GM21390 (cell line): Measurements from ENCODE around the gene LRMDA.

ENCODE experiments used
- ATAC-seq: cut with Tn5 transposase; IDR thresholded peaks from one replicate; pipeline ENCODE4 v1.9.1; 2021; ENCODE audit not compliant: unreplicated experiment

LRMDA gene

DNA sequence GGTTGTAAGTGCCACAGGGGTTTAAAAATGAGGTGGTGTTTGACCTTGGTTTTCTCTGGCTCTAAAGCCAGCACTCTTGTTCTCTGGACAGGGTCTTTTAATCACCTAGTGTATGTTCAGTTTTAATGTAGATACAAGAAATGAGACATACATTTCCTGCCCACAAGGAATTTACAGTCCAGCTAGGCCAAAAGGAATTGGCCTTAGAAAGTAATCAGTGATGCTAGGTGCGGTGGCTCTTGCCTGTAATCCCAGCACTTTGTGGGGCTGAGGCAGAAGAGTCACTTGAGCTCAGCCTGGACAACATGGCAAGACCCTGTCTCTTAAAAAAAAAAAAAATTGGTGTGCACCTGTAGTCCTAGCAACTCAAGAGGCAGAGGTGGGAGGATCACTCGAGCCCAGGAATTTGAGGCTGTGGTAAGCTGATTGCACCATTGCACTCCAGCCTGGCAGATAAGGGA, 100.2 kb downstream of the LRMDA start:
- no peak for ATAC-seq

DNA sequence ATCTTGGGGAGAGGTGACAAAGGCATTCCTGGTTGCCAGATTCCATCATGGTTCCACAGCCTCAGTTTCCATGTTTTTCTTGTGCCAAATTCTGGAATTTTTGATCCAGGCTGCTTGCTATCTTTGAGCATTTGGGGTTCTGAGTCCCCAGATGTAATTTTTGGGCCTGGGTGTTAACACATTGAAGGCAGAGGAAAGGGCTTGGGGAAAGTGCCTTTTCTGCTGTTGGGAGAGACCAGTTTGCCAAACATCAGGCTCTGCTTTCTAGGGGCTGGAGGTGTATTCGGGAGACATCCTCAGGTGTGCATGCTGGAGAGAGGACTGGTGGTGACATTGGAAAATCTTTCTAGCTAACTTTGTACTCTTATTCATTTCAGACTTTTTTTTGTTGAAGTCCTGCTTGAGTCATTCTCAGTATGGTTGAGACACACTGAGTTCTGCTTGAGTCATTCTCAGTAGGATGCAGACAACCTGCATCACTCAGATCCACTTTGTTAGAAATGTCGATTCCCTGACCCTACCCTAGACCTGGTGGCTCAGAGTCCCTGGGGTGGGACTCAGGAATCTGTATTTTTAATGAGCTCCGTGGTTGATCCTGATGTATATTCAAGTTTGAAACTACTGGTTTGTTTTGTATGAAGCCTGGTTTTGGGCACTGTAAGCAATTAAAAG, 101.0 kb downstream of the LRMDA start:
- no peak for ATAC-seq

DNA sequence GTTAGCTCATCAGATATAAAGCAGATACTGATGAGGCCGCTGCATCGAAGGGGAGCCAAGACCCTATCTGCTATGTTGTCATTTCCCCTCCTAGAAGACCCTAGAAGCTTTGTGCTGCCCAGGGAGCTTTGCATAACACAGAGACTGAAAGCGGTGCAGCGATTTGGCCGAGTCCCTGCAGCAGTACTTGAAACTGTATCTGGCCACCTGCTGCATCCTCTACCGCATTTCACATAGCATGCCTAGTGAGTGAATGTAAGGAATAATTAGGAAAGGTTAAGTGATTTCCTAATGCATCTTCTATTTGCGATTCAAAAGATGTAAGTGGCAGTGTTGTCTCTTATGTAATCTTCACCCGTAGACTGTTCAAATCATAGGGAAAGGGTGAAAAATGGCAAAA, 106.7 kb downstream of the LRMDA start:
- no peak for ATAC-seq

DNA sequence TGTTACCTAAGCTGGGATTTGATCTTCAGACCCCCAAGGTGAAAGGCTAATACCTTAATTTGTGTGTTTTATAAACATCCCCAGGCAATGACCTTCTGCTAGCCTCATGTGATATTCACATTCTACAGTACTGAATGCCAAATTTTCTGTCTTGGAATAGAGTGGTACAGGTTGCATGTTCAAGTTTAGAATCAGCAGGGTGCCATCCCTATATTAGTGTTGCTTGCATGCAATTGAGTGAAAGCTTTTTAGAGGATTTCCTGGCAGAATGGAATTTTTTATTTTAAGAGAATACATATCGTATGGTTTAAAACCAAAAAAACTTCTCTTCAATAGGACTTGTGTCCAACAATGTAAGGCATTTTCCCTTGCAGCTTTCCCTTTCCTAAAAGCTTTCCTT, 107.3 kb downstream of the LRMDA start:
- no peak for ATAC-seq

DNA sequence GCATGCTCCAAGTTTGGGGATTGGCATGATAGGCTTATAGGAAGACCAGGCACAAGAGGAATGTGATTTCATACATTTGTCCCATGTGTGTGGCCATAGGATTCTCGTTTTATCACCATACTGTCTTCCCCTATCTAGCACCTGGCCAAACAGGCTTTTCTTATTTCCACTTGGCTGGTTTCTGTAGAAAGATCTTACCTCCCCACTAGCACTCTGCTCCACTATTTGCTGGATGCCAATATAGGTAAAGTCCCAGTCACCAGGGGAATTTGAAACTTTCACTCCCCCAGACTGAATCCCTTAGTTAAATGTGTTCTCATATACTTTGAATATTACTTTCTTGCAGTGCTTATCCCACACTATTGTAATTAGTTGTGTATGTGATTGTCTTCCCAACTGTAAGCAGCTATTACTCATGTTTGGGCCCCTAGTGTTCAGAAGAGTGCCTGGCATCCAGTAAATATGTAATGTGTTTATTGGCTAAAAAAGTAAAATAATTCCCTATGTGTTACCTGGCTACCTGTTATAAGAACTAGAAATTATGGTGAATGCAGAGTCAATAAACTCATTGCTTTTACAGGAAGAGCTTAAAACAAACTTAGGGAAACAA, 109.0 kb downstream of the LRMDA start:
- ATAC-seq, result no peak

DNA sequence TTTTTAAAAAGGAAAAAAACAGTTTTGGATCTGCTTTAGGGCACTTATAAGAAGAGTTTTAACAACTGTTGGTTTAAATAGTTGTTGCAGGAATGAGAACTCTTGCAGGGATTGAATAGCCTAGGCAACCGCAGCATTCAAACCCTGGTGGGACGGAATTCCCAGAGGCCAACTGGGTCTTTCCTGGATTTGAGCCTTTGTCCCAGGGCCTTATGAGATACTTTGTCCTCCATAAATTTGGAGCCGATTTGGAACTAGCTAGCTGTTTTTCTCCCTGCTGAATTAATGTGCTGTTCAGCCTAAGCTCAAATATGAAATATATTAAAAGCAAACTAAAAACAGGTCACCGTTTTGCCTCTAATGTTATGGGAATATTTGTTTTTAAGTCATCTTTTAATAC, 109.6 kb downstream of the LRMDA start:
- ATAC-seq, result no peak

DNA sequence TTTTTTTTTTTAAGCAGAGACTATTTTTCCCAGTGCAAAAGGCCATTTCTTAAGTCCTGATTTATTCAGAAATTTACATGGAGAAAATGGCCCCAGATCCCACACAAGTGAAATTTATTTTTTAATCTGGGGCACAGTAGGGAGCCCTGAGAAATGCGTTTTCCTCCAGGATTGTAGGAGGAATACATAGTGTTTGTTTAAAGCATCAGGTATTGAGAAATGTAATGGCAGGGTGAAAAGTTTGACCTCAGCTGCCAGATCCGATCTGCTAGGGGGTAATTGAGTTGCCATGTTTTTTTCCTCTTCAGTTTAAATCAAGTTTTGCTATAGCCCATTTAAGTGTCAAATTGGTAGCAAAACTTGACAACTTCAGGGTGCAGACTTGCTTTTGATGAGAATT, 110.0 kb downstream of the LRMDA start:
- ATAC-seq, result no peak

DNA sequence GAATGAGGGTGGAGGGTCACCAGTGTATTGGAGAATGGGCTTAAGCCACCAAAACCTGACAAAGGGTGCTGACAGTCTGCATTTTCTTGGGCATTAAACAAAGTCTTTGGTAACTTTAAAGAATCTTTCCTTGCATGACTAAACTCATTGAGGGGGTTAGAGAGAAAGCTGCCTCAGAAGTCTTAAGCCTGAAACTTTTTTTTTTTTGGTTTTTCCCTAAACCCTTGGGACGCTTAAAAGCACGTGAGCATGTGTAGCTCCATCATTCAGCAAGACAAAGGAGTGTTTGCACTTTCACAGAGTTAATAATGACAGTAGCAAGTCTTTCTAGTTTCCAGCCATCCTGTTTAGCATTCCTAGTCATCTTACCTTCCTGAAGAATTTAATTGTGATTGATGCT, 110.7 kb downstream of the LRMDA start:
- no peak for ATAC-seq

DNA sequence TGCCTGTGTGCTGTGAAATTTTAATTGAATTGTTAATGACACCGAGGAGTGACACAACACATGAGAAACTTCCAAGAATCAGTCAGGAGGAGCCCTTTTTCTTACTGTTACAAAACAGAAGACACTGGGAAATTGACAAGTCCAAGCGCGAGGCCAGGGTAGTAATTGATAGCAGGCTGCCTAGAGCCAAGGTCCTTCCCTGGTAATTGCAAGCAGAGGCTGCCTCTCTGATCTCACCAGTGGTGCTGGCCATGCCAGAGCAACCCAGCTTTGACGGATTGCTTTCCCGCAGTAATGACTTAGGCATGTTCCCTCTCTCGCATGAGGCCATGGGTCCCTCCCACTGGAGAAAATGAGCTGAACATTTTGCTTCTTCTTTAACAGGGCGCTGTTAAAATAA, 111.5 kb downstream of the LRMDA start:
- ATAC-seq, result no peak

DNA sequence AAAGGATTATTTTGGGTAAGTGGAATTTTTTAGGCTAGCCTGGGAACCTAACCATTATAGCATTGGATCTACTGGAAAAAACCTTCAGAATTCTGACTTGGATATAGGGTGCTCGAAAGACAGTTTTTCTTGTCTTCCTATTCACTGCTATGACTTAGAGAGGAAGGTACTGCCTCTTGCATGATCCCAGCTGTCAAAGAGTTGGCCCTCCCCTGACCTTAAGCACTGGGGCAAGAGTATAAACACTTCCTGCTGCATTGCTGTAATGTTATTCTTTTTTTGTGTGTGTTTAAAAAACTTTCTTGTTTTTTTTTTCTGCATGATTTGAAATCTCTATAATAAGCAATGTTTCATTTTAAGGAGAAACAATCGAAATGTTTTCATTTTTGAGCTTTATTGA, 113.0 kb downstream of the LRMDA start:
- no peak for ATAC-seq

DNA sequence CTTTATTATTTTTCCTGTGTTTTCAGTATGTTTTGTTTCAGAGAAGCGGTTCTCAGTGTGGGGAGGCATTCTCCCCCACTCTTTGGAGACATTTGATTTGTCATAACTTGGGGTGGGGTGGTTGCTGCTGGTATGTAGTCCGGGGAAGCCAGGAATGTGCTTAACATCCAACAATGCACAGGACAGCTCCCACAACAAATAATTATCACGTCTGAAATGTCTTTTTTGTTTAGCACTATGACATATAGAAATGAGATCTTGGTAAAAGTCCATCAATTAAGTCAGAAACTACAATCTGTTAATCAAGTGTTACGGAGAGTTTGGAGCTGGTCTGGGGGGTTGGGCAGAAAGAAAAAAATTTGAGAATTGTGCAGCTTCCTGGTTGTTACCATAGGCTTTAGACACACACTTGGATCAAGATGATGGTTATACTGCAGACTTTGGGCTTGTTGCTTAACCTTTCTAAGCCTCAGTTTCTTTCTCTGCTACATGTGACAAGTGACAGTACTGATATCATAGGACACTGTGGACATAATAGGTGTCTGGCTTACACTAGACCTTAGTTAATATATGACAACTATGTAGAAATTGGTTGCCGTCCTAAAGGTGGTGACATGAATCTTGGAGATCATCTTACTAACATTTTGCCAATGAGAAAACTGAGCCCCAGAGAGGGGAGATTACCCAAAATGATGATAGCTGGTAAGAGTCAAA, 113.7 kb downstream of the LRMDA start:
- ATAC-seq, result no peak

DNA sequence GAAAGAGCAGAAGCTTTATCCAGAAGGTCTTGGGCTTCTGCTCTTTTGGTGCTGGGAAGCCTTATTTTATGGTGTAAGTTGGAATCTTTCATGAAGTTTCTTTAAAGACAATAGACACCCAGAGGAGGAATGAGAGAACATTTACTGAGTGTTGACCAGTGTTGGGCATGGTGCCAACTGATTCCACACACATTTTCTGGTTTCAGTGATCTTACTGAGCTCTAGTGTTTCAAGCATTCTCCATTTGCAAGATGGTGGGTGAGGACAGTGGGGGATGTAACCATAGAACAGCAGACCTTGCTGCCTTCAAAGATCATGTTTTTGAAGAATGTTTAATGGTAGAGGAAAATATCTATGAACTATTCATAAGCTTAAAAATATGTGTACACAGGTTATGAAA, 114.6 kb downstream of the LRMDA start:
- no peak for ATAC-seq

DNA sequence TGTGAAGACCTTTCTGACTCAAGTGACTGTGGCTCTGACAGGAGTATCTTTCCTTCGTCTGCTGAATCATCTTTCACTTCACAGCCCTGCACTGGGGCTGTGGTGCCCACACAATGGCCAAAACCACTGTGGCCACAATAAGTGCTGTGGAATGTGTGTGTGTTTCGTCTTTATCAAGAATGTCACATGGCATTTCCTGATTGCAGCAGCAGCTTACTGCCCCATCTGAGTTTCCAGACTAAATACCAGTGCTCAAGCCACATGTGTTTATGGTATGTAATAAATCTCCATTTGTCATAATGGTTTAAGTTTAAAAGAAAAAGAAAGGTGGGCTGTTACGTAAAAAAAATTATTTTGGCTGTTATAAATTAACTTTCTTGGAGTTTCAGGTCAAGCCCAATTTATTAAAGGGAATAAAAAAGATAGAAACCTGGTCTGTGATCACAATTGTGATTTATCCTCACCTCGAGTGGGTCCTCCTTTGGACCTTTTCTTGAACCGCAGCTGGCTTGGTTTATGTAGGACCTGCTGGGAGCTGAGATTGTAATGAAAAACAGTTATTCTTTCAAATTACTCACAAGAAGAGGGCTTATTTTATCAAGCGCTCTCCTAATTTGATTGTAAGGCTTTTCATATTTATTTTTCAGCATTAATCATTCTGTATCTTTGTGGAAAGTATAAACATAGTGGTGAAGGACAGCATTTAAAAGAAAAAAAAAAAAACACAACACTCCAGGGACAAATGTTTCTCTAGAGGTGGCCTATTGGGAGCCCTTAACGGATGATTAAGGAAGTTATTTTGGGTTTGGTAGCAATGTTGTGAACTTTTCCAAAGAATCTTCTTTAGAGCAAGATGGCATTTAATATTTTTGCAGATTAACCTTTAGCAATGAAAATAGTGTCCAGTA, 116.2 kb downstream of the LRMDA start:
- ATAC-seq, result no peak

DNA sequence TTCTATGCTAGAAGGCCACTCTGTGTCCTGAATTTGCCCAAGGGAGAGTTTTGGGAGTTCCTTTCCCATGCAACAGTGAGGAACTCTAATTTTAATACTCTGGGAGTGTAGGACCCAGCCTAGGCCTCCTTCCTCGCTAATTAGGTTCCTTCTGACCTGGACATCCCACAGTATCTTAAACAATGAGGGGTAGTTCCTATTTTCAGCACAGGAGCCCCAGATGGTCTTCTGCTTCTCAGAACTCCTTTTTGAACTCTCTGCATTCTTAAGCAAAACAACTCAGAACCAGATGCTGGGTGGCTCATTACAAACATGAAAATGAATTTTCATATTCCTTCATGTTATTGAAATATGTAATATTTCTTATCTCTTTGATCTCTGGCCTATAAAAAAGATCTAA, 116.9 kb downstream of the LRMDA start:
- ATAC-seq, result no peak

DNA sequence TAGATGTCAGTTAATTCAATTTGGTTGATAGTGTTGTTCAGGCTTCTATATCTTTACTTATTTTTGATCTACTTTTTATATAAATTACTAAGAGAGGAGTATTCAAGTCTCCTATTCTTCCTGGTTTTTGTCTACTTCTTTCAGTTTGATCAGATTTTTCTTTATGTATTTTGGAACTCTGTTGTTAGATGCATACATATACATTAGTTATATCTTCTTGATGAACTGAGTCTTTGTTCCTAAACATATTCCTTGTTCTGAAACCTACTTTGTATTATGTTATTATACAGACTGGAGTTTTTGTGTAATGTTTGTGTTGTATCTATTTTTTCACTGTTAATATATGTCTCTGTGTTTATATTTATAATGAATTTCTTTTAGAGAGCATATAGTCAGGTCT, 118.8 kb downstream of the LRMDA start:
- ATAC-seq, result no peak

DNA sequence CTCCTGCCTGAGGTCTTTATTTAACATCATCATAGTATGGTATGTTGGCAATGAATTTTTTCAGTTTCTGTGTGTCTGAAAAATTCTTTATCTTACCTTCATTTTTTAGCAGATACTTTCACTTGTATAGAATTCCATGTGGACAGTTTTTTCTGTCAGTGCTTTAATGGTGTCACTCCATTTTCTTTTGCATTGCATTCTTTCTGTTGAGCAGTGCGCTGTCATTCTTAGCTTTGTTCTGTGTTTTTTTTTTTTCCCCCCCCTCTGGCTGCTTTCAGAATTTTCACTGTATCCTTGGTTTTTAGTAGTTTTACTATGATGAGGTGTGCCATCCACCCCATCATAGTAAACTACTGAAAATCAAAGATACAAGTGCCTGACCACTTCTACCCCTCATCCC, 120.7 kb downstream of the LRMDA start:
- ATAC-seq, result no peak

DNA sequence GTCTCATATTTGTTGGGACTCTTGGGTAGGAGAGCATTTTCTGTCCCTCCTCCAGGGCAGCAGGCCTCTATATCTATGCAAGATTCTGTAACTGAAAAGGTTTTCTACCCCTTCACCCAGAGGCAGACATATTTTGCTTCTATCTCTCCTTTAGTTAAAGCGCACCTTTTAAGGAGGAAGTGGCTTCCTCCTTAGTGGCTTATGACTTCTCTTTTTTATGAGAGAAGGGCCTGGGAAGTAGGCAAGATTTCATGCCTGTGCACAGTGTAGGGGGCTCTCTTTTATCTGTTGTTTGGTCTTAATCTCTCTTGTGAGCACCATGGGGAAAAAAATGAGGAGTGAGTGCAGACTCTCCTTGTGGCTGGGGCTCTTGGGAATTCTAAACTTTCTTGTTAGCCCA, 122.1 kb downstream of the LRMDA start:
- no peak for ATAC-seq

DNA sequence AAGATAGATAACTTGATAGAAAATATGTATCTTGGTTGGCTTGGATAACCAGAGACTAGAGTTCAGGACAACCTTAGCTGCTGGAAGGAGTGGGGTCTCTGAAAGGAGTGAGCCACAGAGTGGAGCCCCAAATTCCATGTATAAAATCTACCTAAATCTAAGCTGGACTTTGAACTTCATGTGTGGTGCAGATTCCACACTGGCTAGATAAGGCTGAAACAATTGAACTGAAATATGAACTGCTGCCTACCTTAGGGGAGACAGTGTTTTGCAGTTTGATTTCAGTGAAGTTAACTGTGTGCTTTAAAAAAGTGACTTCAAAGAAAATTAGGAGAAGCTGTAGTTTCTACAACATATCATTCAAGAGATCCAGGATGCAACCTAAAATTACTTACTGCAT, 123.9 kb downstream of the LRMDA start:
- no peak for ATAC-seq

DNA sequence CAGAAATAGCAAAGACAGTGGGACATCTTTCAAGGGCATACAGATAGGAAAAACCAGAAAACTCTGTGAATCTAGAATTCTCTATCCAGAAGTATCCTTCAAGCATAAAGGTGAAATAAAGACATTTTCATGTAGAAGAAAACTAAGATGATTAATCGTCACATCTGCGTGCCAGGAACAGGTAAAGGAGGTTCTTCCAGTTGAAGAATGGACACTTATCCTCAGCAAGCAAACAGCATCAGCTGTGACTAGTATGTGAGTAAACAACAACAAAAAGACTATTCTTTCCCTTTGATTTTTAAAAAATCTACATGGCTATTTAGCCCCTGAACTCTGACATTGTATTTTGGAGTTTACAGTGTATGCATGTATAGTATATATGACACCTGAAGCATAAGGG, 124.9 kb downstream of the LRMDA start:
- ATAC-seq, result no peak

DNA sequence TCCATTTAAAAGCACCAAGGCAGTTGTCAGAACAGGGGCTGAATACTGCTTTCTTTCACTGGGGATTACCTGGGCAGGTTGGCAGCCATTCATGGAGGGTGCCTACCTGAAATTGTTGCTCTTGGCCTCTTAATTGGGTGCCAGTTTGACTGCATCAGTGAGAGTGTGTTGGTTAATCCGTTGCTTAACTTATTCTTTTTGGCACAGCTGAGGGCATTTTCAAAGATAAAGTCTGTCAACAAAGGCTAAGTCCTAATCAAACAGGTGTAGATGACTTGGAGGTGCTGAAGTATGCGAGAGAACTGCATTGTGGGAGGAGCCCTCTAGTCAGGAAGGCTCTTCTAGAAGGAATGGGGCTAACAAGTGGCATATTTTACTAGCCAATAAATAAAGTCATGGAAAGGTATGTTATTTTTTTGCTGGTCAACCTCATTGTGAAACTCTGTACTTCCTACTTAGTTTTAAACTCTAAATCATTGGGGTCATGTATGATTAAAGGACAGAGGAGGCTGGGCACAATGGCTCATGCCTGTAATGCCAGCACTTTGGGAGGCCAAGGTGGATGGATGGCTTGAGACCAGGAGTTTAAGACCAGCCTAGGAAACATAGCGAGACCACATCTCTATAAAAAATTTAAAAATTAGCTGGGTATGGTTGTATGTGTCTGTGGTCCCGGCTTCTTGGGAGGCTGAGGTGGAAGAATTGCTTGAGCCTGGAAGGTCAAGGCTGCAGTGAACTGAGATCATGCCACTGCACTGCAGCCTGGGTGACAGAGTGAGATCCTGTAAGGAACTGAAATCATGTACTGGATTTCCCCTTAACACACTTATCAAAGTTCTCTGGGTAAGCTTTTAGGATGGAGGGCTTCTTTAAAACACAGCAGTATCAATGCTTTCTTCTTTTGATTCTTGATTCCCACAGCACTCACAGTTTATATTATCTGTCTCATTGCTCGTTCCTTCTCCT, 134.1 kb downstream of the LRMDA start:
- ATAC-seq, result no peak
